B cell (primary cell): ENCODE results near the gene KRT20. TPM values are rescaled to one million over a fixed set of nuclear protein-coding genes. Genes with fewer than 3 reads are reported as not detected.

ENCODE experiments used
- ATAC-seq: fragments of 200-7000 bp; cut with Tn5 transposase; one replicate; pipeline ENCODE4 v1.10.0; 2021; ENCODE audit warnings: low read depth, mild to moderate bottlenecking, moderate number of reproducible peaks, moderate library complexity
- CTCF ChIA-PET: fragments of 350-600 bp; sonication (Branson Sonifier 250); formaldehyde crosslinking; loops from one replicate; lab custom pipeline; 2021; ENCODE audit warnings: antibody characterized with exemption, inconsistent platforms; lab: Charles Lee
- POLR2A ChIA-PET: fragments of 350-600 bp; sonication (Branson Sonifier 250); formaldehyde crosslinking; loops from one replicate; lab custom pipeline; 2021; ENCODE audit warnings: antibody characterized with exemption; lab: Charles Lee
- DNase-seq: peaks from one replicate; pipeline ENCODE4 v3.0.0; 2013
- H2AFZ ChIP-seq: 2 replicates; pipeline ENCODE4 v1.6.1; 2012; ENCODE audit warnings: mild to moderate bottlenecking, low read depth, low read length; ENCODE audit not compliant: insufficient read depth, poor library complexity, severe bottlenecking
- H3K27ac ChIP-seq, 2 donors: 1 replicate in 1 of 2; 2 replicates in 1 of 2; pipeline ENCODE4 v1.5.1; 2012 to 2013; ENCODE audit warnings: low read length in 2 of 2, mild to moderate bottlenecking in 2 of 2, moderate library complexity in 1 of 2
- H3K27me3 ChIP-seq, 4 experiments: fragments of 200-600 bp in 1 of 4; sonication (generic) in 1 of 4; replicated peaks in 1 of 4; 1 replicate in 2 of 4; 2 replicates in 2 of 4; pipeline versions ENCODE4 v1.6.1 to v1.7.0; 2013 to 2016; ENCODE audit warnings: low read length in 3 of 4, mild to moderate bottlenecking in 2 of 4, mixed read lengths in 1 of 4, moderate library complexity in 1 of 4; ENCODE audit not compliant: insufficient read depth in 4 of 4, control insufficient read depth in 3 of 4; ENCODE audit errors: control extremely low read depth in 1 of 4
- H3K36me3 ChIP-seq, 2 experiments: replicated peaks in 1 of 2; 1 replicate in 1 of 2; 2 replicates in 1 of 2; pipeline versions ENCODE4 v1.6.1 to v1.7.1; 2013; ENCODE audit warnings: low read length in 1 of 2; ENCODE audit not compliant: insufficient read depth in 2 of 2, control insufficient read depth in 1 of 2; ENCODE audit errors: control extremely low read depth in 1 of 2, extremely low read depth in 1 of 2
- H3K4me1 ChIP-seq, 2 donors: fragments of 200-600 bp in 1 of 2; sonication (generic) in 1 of 2; 1 replicate in 1 of 2; 2 replicates in 1 of 2; pipeline versions ENCODE4 v1.5.1 to v1.6.1; 2013 to 2017; ENCODE audit warnings: low read length in 2 of 2; ENCODE audit not compliant: control insufficient read depth in 2 of 2, insufficient read depth in 2 of 2
- H3K4me2 ChIP-seq: replicated peaks from 2 replicates; pipeline ENCODE3; 2012; ENCODE audit warnings: mild to moderate bottlenecking, low read depth, low read length; ENCODE audit not compliant: poor library complexity, severe bottlenecking
- H3K4me3 ChIP-seq, 5 experiments: fragments of 200-600 bp in 1 of 5; sonication (generic) in 1 of 5; 1 replicate in 3 of 5; 2 replicates in 2 of 5; pipeline versions ENCODE4 v1.5.1 to v1.7.0; 2011 to 2016; ENCODE audit warnings: low read length in 4 of 5, mild to moderate bottlenecking in 4 of 5, low read depth in 2 of 5, control low read depth in 1 of 5, moderate library complexity in 1 of 5; ENCODE audit not compliant: insufficient read depth in 1 of 5; ENCODE audit errors: control extremely low read depth in 1 of 5, extremely low read depth in 1 of 5
- H3K79me2 ChIP-seq: fragments of 200-600 bp; sonication (generic); one replicate; pipeline ENCODE4 v1.6.0; 2016; ENCODE audit warnings: low read length; ENCODE audit not compliant: control insufficient read depth, insufficient read depth
- H3K9ac ChIP-seq: fragments of 200-600 bp; sonication (generic); 2 replicates; pipeline ENCODE4 v1.6.1; 2017; ENCODE audit warnings: mild to moderate bottlenecking, low read length, moderate library complexity
- H3K9me3 ChIP-seq, 3 donors: one replicate each; pipeline versions ENCODE4 v1.6.1 to v1.7.1; 2013; ENCODE audit warnings: low read length in 2 of 3; ENCODE audit not compliant: control insufficient read depth in 2 of 3, insufficient read depth in 1 of 3; ENCODE audit errors: control extremely low read depth in 1 of 3
- H4K20me1 ChIP-seq: 2 replicates; pipeline ENCODE4 v1.6.0; 2012; ENCODE audit warnings: mild to moderate bottlenecking, low read length; ENCODE audit not compliant: insufficient read depth, control insufficient read depth, poor library complexity, severe bottlenecking
- H3K27ac Mint-ChIP-seq: one replicate; pipeline ENCODE4 v1.8.0; 2021; ENCODE audit warnings: mixed read lengths
- H3K27me3 Mint-ChIP-seq: one replicate; pipeline ENCODE4 v1.8.0; 2021; ENCODE audit warnings: mixed read lengths
- H3K4me1 Mint-ChIP-seq: one replicate; pipeline ENCODE4 v1.8.0; 2021; ENCODE audit warnings: mixed read lengths
- H3K4me3 Mint-ChIP-seq: one replicate; pipeline ENCODE4 v1.8.0; 2021; ENCODE audit warnings: mixed read lengths
- H3K9me3 Mint-ChIP-seq: one replicate; pipeline ENCODE4 v1.8.0; 2022; ENCODE audit warnings: mixed read lengths; ENCODE audit not compliant: insufficient read depth
- EZH2 ChIP-seq: IDR thresholded peaks from 2 replicates; pipeline ENCODE4 v1.6.1; 2012; ENCODE audit warnings: borderline replicate concordance, low read depth, mild to moderate bottlenecking, moderate library complexity, low read length; ENCODE audit not compliant: insufficient read depth, poor library complexity, severe bottlenecking
- WGBS: methylation state at CpG from one replicate; pipeline ENCODE4 v1.1.5; 2013; ENCODE audit warnings: missing lambda C conversion rate; ENCODE audit not compliant: insufficient coverage; 5-methylcytosine and 5-hydroxymethylcytosine counted together
- intact Hi-C: fragments of 100-400 bp; cut with micrococcal nuclease; formaldehyde crosslinking; loops from one replicate; pipeline ENCODE4 v1.10.0; 2022
- polyA plus RNA-seq: library from polyadenylated mRNA; depleted of rRNA; stranded (reverse); fragments of >200 nt; gene quantifications from 2 replicates; pipeline ENCODE4 v1.2.3, GENCODE V29; 2012
- total RNA-seq, 2 donors: library from RNA; stranded (reverse); fragments of 120-200 nt in 1 of 2; gene quantifications; 1 replicate in 1 of 2; 2 replicates in 1 of 2; pipeline versions ENCODE4 v1.2.3 to v1.2.4, GENCODE V29; 2013 to 2022
- TF ChIP-seq, protein P1 (sequence below): fragments of 200-600 bp; IDR thresholded peaks from one replicate; pipeline ENCODE4 v1.8.0; 2022; ENCODE audit warnings: antibody characterized with exemption, mild to moderate bottlenecking

The KRT20 gene
- total and polyA plus RNA-seq, 2 donors (not counting 1 experiment from before 2014, with no cell fraction given) = not detected

DNA sequence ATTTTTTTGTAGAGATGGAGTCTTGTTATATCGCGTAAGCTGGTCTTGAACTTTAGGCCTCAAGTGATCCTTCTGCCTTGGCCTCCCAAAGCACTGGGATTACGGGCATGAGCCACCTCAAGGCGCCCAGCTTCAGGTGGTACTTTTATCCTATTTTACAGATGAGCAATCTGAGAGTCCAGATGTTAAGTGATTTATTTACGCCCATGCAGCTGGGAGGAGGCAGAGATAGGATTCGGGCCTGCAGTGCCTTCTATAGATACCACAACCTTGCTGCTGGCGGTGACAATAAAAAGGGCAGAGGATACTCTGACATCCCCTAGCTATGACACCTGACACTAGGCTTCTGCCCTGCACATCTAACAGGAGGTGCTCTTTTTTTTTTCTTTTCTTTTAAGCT is 13.7 kb downstream of the KRT20 start:
- no peak overlapping the region for H3K27ac ChIP-seq
- H3K4me3 Mint-ChIP-seq = no peak overlapping the region
- TF ChIP-seq EZH2 = no peak
- TF ChIP-seq, protein P1, sequence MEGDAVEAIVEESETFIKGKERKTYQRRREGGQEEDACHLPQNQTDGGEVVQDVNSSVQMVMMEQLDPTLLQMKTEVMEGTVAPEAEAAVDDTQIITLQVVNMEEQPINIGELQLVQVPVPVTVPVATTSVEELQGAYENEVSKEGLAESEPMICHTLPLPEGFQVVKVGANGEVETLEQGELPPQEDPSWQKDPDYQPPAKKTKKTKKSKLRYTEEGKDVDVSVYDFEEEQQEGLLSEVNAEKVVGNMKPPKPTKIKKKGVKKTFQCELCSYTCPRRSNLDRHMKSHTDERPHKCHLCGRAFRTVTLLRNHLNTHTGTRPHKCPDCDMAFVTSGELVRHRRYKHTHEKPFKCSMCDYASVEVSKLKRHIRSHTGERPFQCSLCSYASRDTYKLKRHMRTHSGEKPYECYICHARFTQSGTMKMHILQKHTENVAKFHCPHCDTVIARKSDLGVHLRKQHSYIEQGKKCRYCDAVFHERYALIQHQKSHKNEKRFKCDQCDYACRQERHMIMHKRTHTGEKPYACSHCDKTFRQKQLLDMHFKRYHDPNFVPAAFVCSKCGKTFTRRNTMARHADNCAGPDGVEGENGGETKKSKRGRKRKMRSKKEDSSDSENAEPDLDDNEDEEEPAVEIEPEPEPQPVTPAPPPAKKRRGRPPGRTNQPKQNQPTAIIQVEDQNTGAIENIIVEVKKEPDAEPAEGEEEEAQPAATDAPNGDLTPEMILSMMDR = no peak
- H3K4me1 Mint-ChIP-seq = no peaks in the 10 kb centered on the region
- H3K9ac ChIP-seq = no peak overlapping the region
- peaks cover 43% of the 10 kb centered on the region for H3K27me3 Mint-ChIP-seq
- no peak overlapping the region for H2AFZ ChIP-seq
- no peaks in the 10 kb centered on the region for H4K20me1 ChIP-seq
- intact Hi-C loops = no loop called here
- H3K79me2 ChIP-seq = no peaks in the 10 kb centered on the region
- 82% methylated on average over 4 of the region's 7 CpGs for WGBS
- no peak overlapping the region for H3K27ac Mint-ChIP-seq
- ChIA-PET CTCF (interaction anchor here (0.5 kb wide), 1 partner anchor 680 kb away, joined by 3 read pairs; no protein-coding TSS in a partner anchor), POLR2A (interaction anchor here (0.6 kb wide), 1 partner anchor 680 kb away, joined by 6 read pairs; no protein-coding TSS in a partner anchor)
- no peak overlapping the region for H3K4me2 ChIP-seq
- DNase-seq (no peak), ATAC-seq (no peak)
- no peak overlapping the region for H3K4me3 ChIP-seq
- peaks cover 0 to 18% (median 10%) of the 10 kb centered on the region in 4 experiments for H3K27me3 ChIP-seq
- H3K9me3 ChIP-seq = peaks cover 0 to 1% (median 0%) of the 10 kb centered on the region in 3 donors
- no peaks in the 10 kb centered on the region for H3K9me3 Mint-ChIP-seq
- H3K36me3 ChIP-seq = no peaks in the 10 kb centered on the region
- no peaks in the 10 kb centered on the region for H3K4me1 ChIP-seq

DNA sequence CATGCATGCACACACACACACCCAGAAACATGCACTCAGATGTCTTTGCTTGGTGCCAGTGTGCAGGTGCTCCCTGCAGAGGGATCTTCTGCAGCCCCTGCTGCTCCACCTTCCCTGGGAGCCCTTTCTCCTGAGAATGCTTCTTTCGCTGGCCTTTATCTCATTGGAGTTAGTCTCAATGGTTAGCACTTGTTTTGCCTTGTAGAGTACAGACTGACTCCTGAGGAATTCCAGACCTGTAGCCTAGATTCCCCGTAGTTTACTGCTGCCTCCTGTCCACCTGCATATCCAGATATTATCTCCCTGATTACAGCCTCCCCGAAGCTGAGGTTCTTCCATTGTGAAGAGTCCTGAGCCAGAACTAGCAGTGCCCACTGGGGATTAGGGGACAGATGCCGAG is 14.9 kb downstream of the KRT20 start:
- no peaks in the 10 kb centered on the region for H3K36me3 ChIP-seq
- no peaks in the 10 kb centered on the region for H3K79me2 ChIP-seq
- ATAC-seq (no peak), DNase-seq (no peak)
- Mint-ChIP-seq H3K4me1 (no peaks in the 10 kb centered on the region), H3K27me3 (peaks cover 44% of the 10 kb centered on the region), H3K27ac (no peak overlapping the region), H3K9me3 (no peaks in the 10 kb centered on the region), H3K4me3 (no peak overlapping the region)
- H3K4me3 ChIP-seq = no peak overlapping the region
- intact Hi-C loops = no loop called here
- H3K27ac ChIP-seq = no peak overlapping the region
- H3K9me3 ChIP-seq = peaks cover 0 to 1% (median 0%) of the 10 kb centered on the region in 3 donors
- ChIA-PET POLR2A (no interaction called here), CTCF (no interaction called here)
- no peaks in the 10 kb centered on the region for H3K4me1 ChIP-seq
- TF ChIP-seq, protein P1 = no peak
- TF ChIP-seq EZH2 = no peak
- peaks cover 0 to 18% (median 10%) of the 10 kb centered on the region in 4 experiments for H3K27me3 ChIP-seq
- no peaks in the 10 kb centered on the region for H4K20me1 ChIP-seq
- no peak overlapping the region for H2AFZ ChIP-seq
- H3K4me2 ChIP-seq = no peak overlapping the region
- 62% methylated on average over 2 of the region's 4 CpGs for WGBS
- H3K9ac ChIP-seq = no peak overlapping the region
